K562 (cell line): Measurements from ENCODE around the gene UTP25.

ENCODE experiments used
- CBX1 ChIP-seq: sonication (generic); IDR thresholded peaks from 2 replicates; pipeline ENCODE4 v1.6.1; 2016; ENCODE audit warnings: antibody characterized with exemption, low read depth, mild to moderate bottlenecking
- NCOA1 ChIP-seq: fragments of 450-650 bp; IDR thresholded peaks from 2 replicates; pipeline ENCODE4 v1.6.1; 2016; ENCODE audit warnings: low read depth
- POLR2AphosphoS5 ChIP-seq: IDR thresholded peaks from 2 replicates; pipeline ENCODE4 v1.6.1; 2011; ENCODE audit warnings: mild to moderate bottlenecking, low read depth, low read length, moderate library complexity; ENCODE audit not compliant: control insufficient read depth, insufficient read depth
- POU5F1 ChIP-seq: fragments of 150-350 bp; IDR thresholded peaks from 2 replicates; pipeline ENCODE4 v1.6.1; 2014; ENCODE audit warnings: borderline replicate concordance, low read length, low read depth, mild to moderate bottlenecking; ENCODE audit not compliant: partially characterized antibody
- RAD21 ChIP-seq, 2 experiments: fragments of 250-450 bp in 1 of 2; fragments of 450-650 bp in 1 of 2; sonication (Bioruptor Pico) in 1 of 2; formaldehyde crosslinking in 1 of 2; IDR thresholded peaks in 1 of 2; conservative IDR thresholded peaks in 1 of 2; 2 replicates each; pipeline versions ENCODE4 v1.4.0 to v1.8.0; 2020 to 2022; ENCODE audit warnings: mild to moderate bottlenecking in 2 of 2, moderate library complexity in 1 of 2
- TAL1 ChIP-seq: fragments of 450-650 bp; IDR thresholded peaks from 2 replicates; pipeline ENCODE4 v1.6.1; 2016; ENCODE audit warnings: mild to moderate bottlenecking
- ZNF121 ChIP-seq: sonication (generic); formaldehyde crosslinking; conservative IDR thresholded peaks from 2 replicates; pipeline ENCODE4 v1.8.0; 2022; ENCODE audit warnings: missing genetic modification reagents
- ZNF24 ChIP-seq: fragments of 450-650 bp; IDR thresholded peaks from 2 replicates; pipeline ENCODE4 v1.6.1; 2016
- TF ChIP-seq, protein P1 (sequence below): fragments of 450-650 bp; IDR thresholded peaks from 2 replicates; pipeline ENCODE4 v1.6.1; 2016; ENCODE audit warnings: mild to moderate bottlenecking, moderate library complexity
- TF ChIP-seq, protein P2 (sequence below): sonication (generic); formaldehyde crosslinking; IDR thresholded peaks from 2 replicates; pipeline ENCODE4 v1.9.0; 2022; ENCODE audit warnings: mild to moderate bottlenecking, missing genetic modification reagents
- TF ChIP-seq, protein P3 (sequence below): sonication (generic); formaldehyde crosslinking; IDR thresholded peaks from 2 replicates; pipeline ENCODE4 v1.9.0; 2022; ENCODE audit warnings: mild to moderate bottlenecking, missing genetic modification reagents

- no peak for TF ChIP-seq NCOA1
- no peak for TF ChIP-seq RAD21 (CRISPR knock-in tag; conservative IDR thresholded peaks at IDR 0.05 in 1 of 2, IDR thresholded peaks at IDR 0.05 in 1 of 2)
- TF ChIP-seq, protein P1, sequence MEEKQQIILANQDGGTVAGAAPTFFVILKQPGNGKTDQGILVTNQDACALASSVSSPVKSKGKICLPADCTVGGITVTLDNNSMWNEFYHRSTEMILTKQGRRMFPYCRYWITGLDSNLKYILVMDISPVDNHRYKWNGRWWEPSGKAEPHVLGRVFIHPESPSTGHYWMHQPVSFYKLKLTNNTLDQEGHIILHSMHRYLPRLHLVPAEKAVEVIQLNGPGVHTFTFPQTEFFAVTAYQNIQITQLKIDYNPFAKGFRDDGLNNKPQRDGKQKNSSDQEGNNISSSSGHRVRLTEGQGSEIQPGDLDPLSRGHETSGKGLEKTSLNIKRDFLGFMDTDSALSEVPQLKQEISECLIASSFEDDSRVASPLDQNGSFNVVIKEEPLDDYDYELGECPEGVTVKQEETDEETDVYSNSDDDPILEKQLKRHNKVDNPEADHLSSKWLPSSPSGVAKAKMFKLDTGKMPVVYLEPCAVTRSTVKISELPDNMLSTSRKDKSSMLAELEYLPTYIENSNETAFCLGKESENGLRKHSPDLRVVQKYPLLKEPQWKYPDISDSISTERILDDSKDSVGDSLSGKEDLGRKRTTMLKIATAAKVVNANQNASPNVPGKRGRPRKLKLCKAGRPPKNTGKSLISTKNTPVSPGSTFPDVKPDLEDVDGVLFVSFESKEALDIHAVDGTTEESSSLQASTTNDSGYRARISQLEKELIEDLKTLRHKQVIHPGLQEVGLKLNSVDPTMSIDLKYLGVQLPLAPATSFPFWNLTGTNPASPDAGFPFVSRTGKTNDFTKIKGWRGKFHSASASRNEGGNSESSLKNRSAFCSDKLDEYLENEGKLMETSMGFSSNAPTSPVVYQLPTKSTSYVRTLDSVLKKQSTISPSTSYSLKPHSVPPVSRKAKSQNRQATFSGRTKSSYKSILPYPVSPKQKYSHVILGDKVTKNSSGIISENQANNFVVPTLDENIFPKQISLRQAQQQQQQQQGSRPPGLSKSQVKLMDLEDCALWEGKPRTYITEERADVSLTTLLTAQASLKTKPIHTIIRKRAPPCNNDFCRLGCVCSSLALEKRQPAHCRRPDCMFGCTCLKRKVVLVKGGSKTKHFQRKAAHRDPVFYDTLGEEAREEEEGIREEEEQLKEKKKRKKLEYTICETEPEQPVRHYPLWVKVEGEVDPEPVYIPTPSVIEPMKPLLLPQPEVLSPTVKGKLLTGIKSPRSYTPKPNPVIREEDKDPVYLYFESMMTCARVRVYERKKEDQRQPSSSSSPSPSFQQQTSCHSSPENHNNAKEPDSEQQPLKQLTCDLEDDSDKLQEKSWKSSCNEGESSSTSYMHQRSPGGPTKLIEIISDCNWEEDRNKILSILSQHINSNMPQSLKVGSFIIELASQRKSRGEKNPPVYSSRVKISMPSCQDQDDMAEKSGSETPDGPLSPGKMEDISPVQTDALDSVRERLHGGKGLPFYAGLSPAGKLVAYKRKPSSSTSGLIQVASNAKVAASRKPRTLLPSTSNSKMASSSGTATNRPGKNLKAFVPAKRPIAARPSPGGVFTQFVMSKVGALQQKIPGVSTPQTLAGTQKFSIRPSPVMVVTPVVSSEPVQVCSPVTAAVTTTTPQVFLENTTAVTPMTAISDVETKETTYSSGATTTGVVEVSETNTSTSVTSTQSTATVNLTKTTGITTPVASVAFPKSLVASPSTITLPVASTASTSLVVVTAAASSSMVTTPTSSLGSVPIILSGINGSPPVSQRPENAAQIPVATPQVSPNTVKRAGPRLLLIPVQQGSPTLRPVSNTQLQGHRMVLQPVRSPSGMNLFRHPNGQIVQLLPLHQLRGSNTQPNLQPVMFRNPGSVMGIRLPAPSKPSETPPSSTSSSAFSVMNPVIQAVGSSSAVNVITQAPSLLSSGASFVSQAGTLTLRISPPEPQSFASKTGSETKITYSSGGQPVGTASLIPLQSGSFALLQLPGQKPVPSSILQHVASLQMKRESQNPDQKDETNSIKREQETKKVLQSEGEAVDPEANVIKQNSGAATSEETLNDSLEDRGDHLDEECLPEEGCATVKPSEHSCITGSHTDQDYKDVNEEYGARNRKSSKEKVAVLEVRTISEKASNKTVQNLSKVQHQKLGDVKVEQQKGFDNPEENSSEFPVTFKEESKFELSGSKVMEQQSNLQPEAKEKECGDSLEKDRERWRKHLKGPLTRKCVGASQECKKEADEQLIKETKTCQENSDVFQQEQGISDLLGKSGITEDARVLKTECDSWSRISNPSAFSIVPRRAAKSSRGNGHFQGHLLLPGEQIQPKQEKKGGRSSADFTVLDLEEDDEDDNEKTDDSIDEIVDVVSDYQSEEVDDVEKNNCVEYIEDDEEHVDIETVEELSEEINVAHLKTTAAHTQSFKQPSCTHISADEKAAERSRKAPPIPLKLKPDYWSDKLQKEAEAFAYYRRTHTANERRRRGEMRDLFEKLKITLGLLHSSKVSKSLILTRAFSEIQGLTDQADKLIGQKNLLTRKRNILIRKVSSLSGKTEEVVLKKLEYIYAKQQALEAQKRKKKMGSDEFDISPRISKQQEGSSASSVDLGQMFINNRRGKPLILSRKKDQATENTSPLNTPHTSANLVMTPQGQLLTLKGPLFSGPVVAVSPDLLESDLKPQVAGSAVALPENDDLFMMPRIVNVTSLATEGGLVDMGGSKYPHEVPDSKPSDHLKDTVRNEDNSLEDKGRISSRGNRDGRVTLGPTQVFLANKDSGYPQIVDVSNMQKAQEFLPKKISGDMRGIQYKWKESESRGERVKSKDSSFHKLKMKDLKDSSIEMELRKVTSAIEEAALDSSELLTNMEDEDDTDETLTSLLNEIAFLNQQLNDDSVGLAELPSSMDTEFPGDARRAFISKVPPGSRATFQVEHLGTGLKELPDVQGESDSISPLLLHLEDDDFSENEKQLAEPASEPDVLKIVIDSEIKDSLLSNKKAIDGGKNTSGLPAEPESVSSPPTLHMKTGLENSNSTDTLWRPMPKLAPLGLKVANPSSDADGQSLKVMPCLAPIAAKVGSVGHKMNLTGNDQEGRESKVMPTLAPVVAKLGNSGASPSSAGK = no peak
- TF ChIP-seq ZNF24 = no peak
- TF ChIP-seq ZNF121 (CRISPR knock-in tag) = no peak
- no peak for TF ChIP-seq TAL1
- TF ChIP-seq, protein P2, sequence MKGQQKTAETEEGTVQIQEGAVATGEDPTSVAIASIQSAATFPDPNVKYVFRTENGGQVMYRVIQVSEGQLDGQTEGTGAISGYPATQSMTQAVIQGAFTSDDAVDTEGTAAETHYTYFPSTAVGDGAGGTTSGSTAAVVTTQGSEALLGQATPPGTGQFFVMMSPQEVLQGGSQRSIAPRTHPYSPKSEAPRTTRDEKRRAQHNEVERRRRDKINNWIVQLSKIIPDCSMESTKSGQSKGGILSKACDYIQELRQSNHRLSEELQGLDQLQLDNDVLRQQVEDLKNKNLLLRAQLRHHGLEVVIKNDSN (CRISPR knock-in tag) = no peak
- no peak for TF ChIP-seq CBX1
- no peak for TF ChIP-seq POU5F1
- TF ChIP-seq POLR2AphosphoS5 = no peak
- TF ChIP-seq, protein P3, sequence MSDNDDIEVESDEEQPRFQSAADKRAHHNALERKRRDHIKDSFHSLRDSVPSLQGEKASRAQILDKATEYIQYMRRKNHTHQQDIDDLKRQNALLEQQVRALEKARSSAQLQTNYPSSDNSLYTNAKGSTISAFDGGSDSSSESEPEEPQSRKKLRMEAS (CRISPR knock-in tag) = no peak
Observed at GRCh38 chr1:209831615-209832014, 3.8 kb downstream of the UTP25 start.
